B cell (primary cell): ENCODE results near the gene CCDC183. TPM values are rescaled to one million over a fixed set of nuclear protein-coding genes. Genes with fewer than 3 reads are reported as not detected.

Source experiments
- ATAC-seq: fragments of 200-7000 bp; cut with Tn5 transposase; one replicate; pipeline ENCODE4 v1.10.0; 2021; ENCODE audit warnings: low read depth, mild to moderate bottlenecking, moderate number of reproducible peaks, moderate library complexity
- CTCF ChIA-PET: fragments of 350-600 bp; sonication (Branson Sonifier 250); formaldehyde crosslinking; loops from one replicate; lab custom pipeline; 2021; ENCODE audit warnings: antibody characterized with exemption, inconsistent platforms; lab: Charles Lee
- POLR2A ChIA-PET: fragments of 350-600 bp; sonication (Branson Sonifier 250); formaldehyde crosslinking; loops from one replicate; lab custom pipeline; 2021; ENCODE audit warnings: antibody characterized with exemption; lab: Charles Lee
- DNase-seq: peaks from one replicate; pipeline ENCODE4 v3.0.0; 2013
- H2AFZ ChIP-seq: 2 replicates; pipeline ENCODE4 v1.6.1; 2012; ENCODE audit warnings: mild to moderate bottlenecking, low read depth, low read length; ENCODE audit not compliant: insufficient read depth, poor library complexity, severe bottlenecking
- H3K27ac ChIP-seq, 2 donors: 1 replicate in 1 of 2; 2 replicates in 1 of 2; pipeline ENCODE4 v1.5.1; 2012 to 2013; ENCODE audit warnings: low read length in 2 of 2, mild to moderate bottlenecking in 2 of 2, moderate library complexity in 1 of 2
- H3K27me3 ChIP-seq, 4 experiments: fragments of 200-600 bp in 1 of 4; sonication (generic) in 1 of 4; replicated peaks in 1 of 4; 1 replicate in 2 of 4; 2 replicates in 2 of 4; pipeline versions ENCODE4 v1.6.1 to v1.7.0; 2013 to 2016; ENCODE audit warnings: low read length in 3 of 4, mild to moderate bottlenecking in 2 of 4, mixed read lengths in 1 of 4, moderate library complexity in 1 of 4; ENCODE audit not compliant: insufficient read depth in 4 of 4, control insufficient read depth in 3 of 4; ENCODE audit errors: control extremely low read depth in 1 of 4
- H3K36me3 ChIP-seq, 2 experiments: replicated peaks in 1 of 2; 1 replicate in 1 of 2; 2 replicates in 1 of 2; pipeline versions ENCODE4 v1.6.1 to v1.7.1; 2013; ENCODE audit warnings: low read length in 1 of 2; ENCODE audit not compliant: insufficient read depth in 2 of 2, control insufficient read depth in 1 of 2; ENCODE audit errors: control extremely low read depth in 1 of 2, extremely low read depth in 1 of 2
- H3K4me1 ChIP-seq, 2 donors: fragments of 200-600 bp in 1 of 2; sonication (generic) in 1 of 2; 1 replicate in 1 of 2; 2 replicates in 1 of 2; pipeline versions ENCODE4 v1.5.1 to v1.6.1; 2013 to 2017; ENCODE audit warnings: low read length in 2 of 2; ENCODE audit not compliant: control insufficient read depth in 2 of 2, insufficient read depth in 2 of 2
- H3K4me2 ChIP-seq: replicated peaks from 2 replicates; pipeline ENCODE3; 2012; ENCODE audit warnings: mild to moderate bottlenecking, low read depth, low read length; ENCODE audit not compliant: poor library complexity, severe bottlenecking
- H3K4me3 ChIP-seq, 5 experiments: fragments of 200-600 bp in 1 of 5; sonication (generic) in 1 of 5; 1 replicate in 3 of 5; 2 replicates in 2 of 5; pipeline versions ENCODE4 v1.5.1 to v1.7.0; 2011 to 2016; ENCODE audit warnings: low read length in 4 of 5, mild to moderate bottlenecking in 4 of 5, low read depth in 2 of 5, control low read depth in 1 of 5, moderate library complexity in 1 of 5; ENCODE audit not compliant: insufficient read depth in 1 of 5; ENCODE audit errors: control extremely low read depth in 1 of 5, extremely low read depth in 1 of 5
- H3K79me2 ChIP-seq: fragments of 200-600 bp; sonication (generic); one replicate; pipeline ENCODE4 v1.6.0; 2016; ENCODE audit warnings: low read length; ENCODE audit not compliant: control insufficient read depth, insufficient read depth
- H3K9ac ChIP-seq: fragments of 200-600 bp; sonication (generic); 2 replicates; pipeline ENCODE4 v1.6.1; 2017; ENCODE audit warnings: mild to moderate bottlenecking, low read length, moderate library complexity
- H3K9me3 ChIP-seq, 3 donors: one replicate each; pipeline versions ENCODE4 v1.6.1 to v1.7.1; 2013; ENCODE audit warnings: low read length in 2 of 3; ENCODE audit not compliant: control insufficient read depth in 2 of 3, insufficient read depth in 1 of 3; ENCODE audit errors: control extremely low read depth in 1 of 3
- H4K20me1 ChIP-seq: 2 replicates; pipeline ENCODE4 v1.6.0; 2012; ENCODE audit warnings: mild to moderate bottlenecking, low read length; ENCODE audit not compliant: insufficient read depth, control insufficient read depth, poor library complexity, severe bottlenecking
- H3K27ac Mint-ChIP-seq: one replicate; pipeline ENCODE4 v1.8.0; 2021; ENCODE audit warnings: mixed read lengths
- H3K27me3 Mint-ChIP-seq: one replicate; pipeline ENCODE4 v1.8.0; 2021; ENCODE audit warnings: mixed read lengths
- H3K4me1 Mint-ChIP-seq: one replicate; pipeline ENCODE4 v1.8.0; 2021; ENCODE audit warnings: mixed read lengths
- H3K4me3 Mint-ChIP-seq: one replicate; pipeline ENCODE4 v1.8.0; 2021; ENCODE audit warnings: mixed read lengths
- H3K9me3 Mint-ChIP-seq: one replicate; pipeline ENCODE4 v1.8.0; 2022; ENCODE audit warnings: mixed read lengths; ENCODE audit not compliant: insufficient read depth
- EZH2 ChIP-seq: IDR thresholded peaks from 2 replicates; pipeline ENCODE4 v1.6.1; 2012; ENCODE audit warnings: borderline replicate concordance, low read depth, mild to moderate bottlenecking, moderate library complexity, low read length; ENCODE audit not compliant: insufficient read depth, poor library complexity, severe bottlenecking
- WGBS: methylation state at CpG from one replicate; pipeline ENCODE4 v1.1.5; 2013; ENCODE audit warnings: missing lambda C conversion rate; ENCODE audit not compliant: insufficient coverage; 5-methylcytosine and 5-hydroxymethylcytosine counted together
- intact Hi-C: fragments of 100-400 bp; cut with micrococcal nuclease; formaldehyde crosslinking; loops from one replicate; pipeline ENCODE4 v1.10.0; 2022
- polyA plus RNA-seq: library from polyadenylated mRNA; depleted of rRNA; stranded (reverse); fragments of >200 nt; gene quantifications from 2 replicates; pipeline ENCODE4 v1.2.3, GENCODE V29; 2012
- total RNA-seq, 2 donors: library from RNA; stranded (reverse); fragments of 120-200 nt in 1 of 2; gene quantifications; 1 replicate in 1 of 2; 2 replicates in 1 of 2; pipeline versions ENCODE4 v1.2.3 to v1.2.4, GENCODE V29; 2013 to 2022
- TF ChIP-seq, protein P1 (sequence below): fragments of 200-600 bp; IDR thresholded peaks from one replicate; pipeline ENCODE4 v1.8.0; 2022; ENCODE audit warnings: antibody characterized with exemption, mild to moderate bottlenecking

CCDC183 gene
- total and polyA plus RNA-seq, 2 donors (not counting 1 experiment from before 2014, with no cell fraction given), result 1.8 to 4.9 TPM

GRCh38 chr9:136806067-136806466 is 9.9 kb downstream of the CCDC183 start:
- no peak overlapping the region for H3K27ac ChIP-seq
- H3K79me2 ChIP-seq, result peaks cover 36% of the 10 kb centered on the region
- H4K20me1 ChIP-seq, result peaks cover 29% of the 10 kb centered on the region
- no peak overlapping the region for H3K4me3 ChIP-seq
- Mint-ChIP-seq H3K27me3 (no peaks in the 10 kb centered on the region), H3K9me3 (no peaks in the 10 kb centered on the region), H3K4me3 (peak overlapping the region; percentile 89), H3K27ac (peak overlapping the region; percentile 95), H3K4me1 (peaks cover 38% of the 10 kb centered on the region)
- H3K9ac ChIP-seq, result no peak overlapping the region
- no peaks in the 10 kb centered on the region for H3K9me3 ChIP-seq
- DNase-seq (no peak), ATAC-seq (no peak)
- peak overlapping the region; percentile 86 for H3K4me2 ChIP-seq
- no peak overlapping the region for H2AFZ ChIP-seq
- peaks cover 0 to 4% (median 2%) of the 10 kb centered on the region in 4 experiments for H3K27me3 ChIP-seq
- POLR2A ChIA-PET, result interaction anchor here (0.5 to 0.6 kb wide), 2 partner anchors 89 to 573 kb away, joined by 3 to 5 read pairs; no protein-coding TSS in a partner anchor
- intact Hi-C loops, result loop anchor here (2.0 kb wide), 1 partner anchor 37 kb away; the partner anchor contains the start of gene AJM1
- peaks cover 19 to 27% of the 10 kb centered on the region in 2 donors for H3K4me1 ChIP-seq
- WGBS, result 98% methylated on average over 10 of the region's 10 CpGs
- TF ChIP-seq EZH2, result no peak
- TF ChIP-seq, protein P1, sequence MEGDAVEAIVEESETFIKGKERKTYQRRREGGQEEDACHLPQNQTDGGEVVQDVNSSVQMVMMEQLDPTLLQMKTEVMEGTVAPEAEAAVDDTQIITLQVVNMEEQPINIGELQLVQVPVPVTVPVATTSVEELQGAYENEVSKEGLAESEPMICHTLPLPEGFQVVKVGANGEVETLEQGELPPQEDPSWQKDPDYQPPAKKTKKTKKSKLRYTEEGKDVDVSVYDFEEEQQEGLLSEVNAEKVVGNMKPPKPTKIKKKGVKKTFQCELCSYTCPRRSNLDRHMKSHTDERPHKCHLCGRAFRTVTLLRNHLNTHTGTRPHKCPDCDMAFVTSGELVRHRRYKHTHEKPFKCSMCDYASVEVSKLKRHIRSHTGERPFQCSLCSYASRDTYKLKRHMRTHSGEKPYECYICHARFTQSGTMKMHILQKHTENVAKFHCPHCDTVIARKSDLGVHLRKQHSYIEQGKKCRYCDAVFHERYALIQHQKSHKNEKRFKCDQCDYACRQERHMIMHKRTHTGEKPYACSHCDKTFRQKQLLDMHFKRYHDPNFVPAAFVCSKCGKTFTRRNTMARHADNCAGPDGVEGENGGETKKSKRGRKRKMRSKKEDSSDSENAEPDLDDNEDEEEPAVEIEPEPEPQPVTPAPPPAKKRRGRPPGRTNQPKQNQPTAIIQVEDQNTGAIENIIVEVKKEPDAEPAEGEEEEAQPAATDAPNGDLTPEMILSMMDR, result no peak
- H3K36me3 ChIP-seq, result peaks cover 0 to 6% of the 10 kb centered on the region in 2 experiments
- CTCF ChIA-PET, result interaction anchor here (0.5 to 3.7 kb wide), 9 partner anchors 13 to 230 kb away, joined by 3 to 15 read pairs (median 5); partner anchors contain the start of genes AJM1 and TMEM141

GRCh38 chr9:136806631-136807201 is 10.6 kb downstream of the CCDC183 start:
- ATAC-seq (no peak), DNase-seq (no peak)
- intact Hi-C loops, result loop anchor here (1.0 to 2.0 kb wide), 2 partner anchors 15 to 36 kb away; partner anchors contain the start of genes AJM1 and TMEM141
- WGBS, result 91% methylated on average over 25 of the region's 25 CpGs
- Mint-ChIP-seq H3K27ac (peak overlapping the region; percentile 95), H3K9me3 (no peaks in the 10 kb centered on the region), H3K4me1 (peaks cover 35% of the 10 kb centered on the region), H3K4me3 (peak overlapping the region; percentile 89), H3K27me3 (no peaks in the 10 kb centered on the region)
- Histone ChIP-seq H4K20me1 (peaks cover 29% of the 10 kb centered on the region), H3K4me2 (peak overlapping the region; percentile 86), H3K27ac (peak overlapping the region; percentile 84), H2AFZ (peak overlapping the region; percentile 93), H3K4me3 (peak overlapping the region; percentile 2 to 97 (median 76)), H3K9ac (peak overlapping the region; percentile 72), H3K4me1 (peaks cover 19 to 21% of the 10 kb centered on the region in 2 donors), H3K27me3 (peaks cover 0 to 4% (median 2%) of the 10 kb centered on the region in 4 experiments), H3K36me3 (peaks cover 0 to 6% of the 10 kb centered on the region in 2 experiments), H3K79me2 (peaks cover 39% of the 10 kb centered on the region), H3K9me3 (no peaks in the 10 kb centered on the region)
- ChIA-PET CTCF (interaction anchor here (0.5 to 3.7 kb wide), 13 partner anchors 14 to 394 kb away, joined by 3 to 15 read pairs (median 3); partner anchors contain the start of genes AJM1, TMEM141 and TPRN), POLR2A (interaction anchor here (0.5 to 1.3 kb wide), 7 partner anchors 16 to 574 kb away, joined by 3 to 5 read pairs (median 4); partner anchors contain the start of genes AJM1, CLIC3, LCN8 and PAXX)
- TF ChIP-seq, protein P1, result no peak
- no peak for TF ChIP-seq EZH2
